GM12891 (cell line): ENCODE results near the gene EIF1AD.

Experiments
- PAX5 ChIP-seq: IDR thresholded peaks from 2 replicates; pipeline ENCODE4 v1.6.1; 2011; ENCODE audit warnings: low read length, moderate library complexity, mild to moderate bottlenecking; ENCODE audit not compliant: insufficient read depth, severe bottlenecking
- POLR2A ChIP-seq: IDR thresholded peaks from 2 replicates; pipeline ENCODE4 v1.6.1; 2011; ENCODE audit warnings: low read depth, low read length, control low read depth
- POLR2AphosphoS5 ChIP-seq: IDR thresholded peaks from 2 replicates; pipeline ENCODE4 v1.6.1; 2011; ENCODE audit warnings: low read depth, low read length, control low read depth
- TAF1 ChIP-seq: IDR thresholded peaks from 2 replicates; pipeline ENCODE4 v1.6.1; 2011; ENCODE audit warnings: low read depth, low read length, control low read depth

GRCh38 chr11:66015936-66016792, 14.2 kb upstream of the EIF1AD start:
- TF ChIP-seq TAF1 (no peak), POLR2A (no peak), POLR2AphosphoS5 (no peak), PAX5 (no peak)
